HEK293 (cell line): ENCODE results near the gene GBF1.

Experiments
- CTCF ChIA-PET: fragments of 350-600 bp; formaldehyde crosslinking; extraction: SDS; loops from one replicate; lab custom pipeline; 2021; ENCODE audit warnings: antibody characterized with exemption; lab: Yijun Ruan, JAX
- POLR2A ChIA-PET: fragments of 300-600 bp; formaldehyde crosslinking; extraction: SDS; loops from one replicate; lab custom pipeline; 2020; ENCODE audit warnings: antibody characterized with exemption, inconsistent platforms; lab: Yijun Ruan, JAX
- H3K27ac ChIP-seq: fragments of 200-500 bp; sonication (Bioruptor generic); 2 replicates; pipeline ENCODE4 v1.5.1; 2014; ENCODE audit warnings: low read depth, low read length, control low read depth, inconsistent platforms; ENCODE audit errors: extremely low read depth
- H3K36me3 ChIP-seq, 2 experiments: fragments of 200-500 bp in 1 of 2; sonication (Bioruptor generic) in 1 of 2; 1 replicate in 1 of 2; 2 replicates in 1 of 2; pipeline ENCODE4 v1.5.1; 2014 to 2017; ENCODE audit warnings: inconsistent platforms in 2 of 2, low read length in 2 of 2; ENCODE audit not compliant: control insufficient read depth in 2 of 2, insufficient read depth in 1 of 2
- H3K4me1 ChIP-seq: fragments of 200-500 bp; sonication (Bioruptor generic); 2 replicates; pipeline ENCODE4 v1.5.1; 2014; ENCODE audit warnings: mild to moderate bottlenecking, low read length, inconsistent platforms; ENCODE audit not compliant: control insufficient read depth, insufficient read depth
- H3K4me3 ChIP-seq: 2 replicates; pipeline ENCODE4 v1.5.1; 2011; ENCODE audit warnings: low read depth, mild to moderate bottlenecking, control low read depth, low read length, moderate library complexity
- H3K9me3 ChIP-seq: fragments of 200-500 bp; sonication (Bioruptor generic); 2 replicates; pipeline ENCODE4 v1.5.1; 2014; ENCODE audit warnings: low read depth, low read length, inconsistent platforms; ENCODE audit not compliant: control insufficient read depth, insufficient read depth
- EGR2 ChIP-seq: fragments of 450-650 bp; formaldehyde crosslinking; IDR thresholded peaks from 2 replicates; pipeline ENCODE4 v1.5.1; 2016; ENCODE audit warnings: low read depth, missing biosample characterization, missing genetic modification characterization
- ELK4 ChIP-seq: IDR thresholded peaks from 2 replicates; pipeline ENCODE4 v1.6.1; 2011; ENCODE audit warnings: mild to moderate bottlenecking, low read depth, low read length, borderline replicate concordance
- GLIS1 ChIP-seq: fragments of 450-650 bp; formaldehyde crosslinking; IDR thresholded peaks from 2 replicates; pipeline ENCODE4 v1.5.1; 2016; ENCODE audit warnings: missing biosample characterization, missing genetic modification characterization
- TRIM28 ChIP-seq: IDR thresholded peaks from 2 replicates; pipeline ENCODE4 v1.6.1; 2011; ENCODE audit warnings: low read length, control low read depth, borderline replicate concordance
- WT1 ChIP-seq: fragments of 450-650 bp; formaldehyde crosslinking; IDR thresholded peaks from 2 replicates; pipeline ENCODE4 v1.5.1; 2016; ENCODE audit warnings: missing biosample characterization, missing genetic modification characterization
- YY2 ChIP-seq: fragments of 450-650 bp; formaldehyde crosslinking; IDR thresholded peaks from 2 replicates; pipeline ENCODE4 v1.5.1; 2016; ENCODE audit warnings: missing biosample characterization, missing genetic modification characterization
- ZFP3 ChIP-seq: fragments of 450-650 bp; formaldehyde crosslinking; IDR thresholded peaks from 2 replicates; pipeline ENCODE4 v1.5.1; 2016; ENCODE audit warnings: low read depth, missing biosample characterization, missing genetic modification characterization
- ZNF112 ChIP-seq: fragments of 450-650 bp; formaldehyde crosslinking; IDR thresholded peaks from 2 replicates; pipeline ENCODE4 v1.5.0; 2017; ENCODE audit warnings: missing biosample characterization, missing genetic modification characterization
- ZNF138 ChIP-seq: fragments of 450-650 bp; formaldehyde crosslinking; IDR thresholded peaks from 2 replicates; pipeline ENCODE4 v1.5.1; 2016; ENCODE audit warnings: missing biosample characterization, missing genetic modification characterization, borderline replicate concordance
- ZNF148 ChIP-seq: fragments of 450-650 bp; formaldehyde crosslinking; IDR thresholded peaks from 2 replicates; pipeline ENCODE4 v1.5.0; 2017; ENCODE audit warnings: missing biosample characterization, missing genetic modification characterization, borderline replicate concordance
- ZNF157 ChIP-seq: fragments of 450-650 bp; formaldehyde crosslinking; IDR thresholded peaks from 2 replicates; pipeline ENCODE4 v1.5.1; 2016; ENCODE audit warnings: missing biosample characterization, missing genetic modification characterization
- ZNF324 ChIP-seq: fragments of 450-650 bp; formaldehyde crosslinking; IDR thresholded peaks from 2 replicates; pipeline ENCODE4 v1.5.1; 2016; ENCODE audit warnings: missing biosample characterization, missing genetic modification characterization
- ZNF350 ChIP-seq: fragments of 450-650 bp; formaldehyde crosslinking; IDR thresholded peaks from 2 replicates; pipeline ENCODE4 v1.5.0; 2017; ENCODE audit warnings: missing biosample characterization, mild to moderate bottlenecking, missing genetic modification characterization
- ZNF394 ChIP-seq: fragments of 450-650 bp; formaldehyde crosslinking; IDR thresholded peaks from 2 replicates; pipeline ENCODE4 v1.5.1; 2016; ENCODE audit warnings: missing biosample characterization, missing genetic modification characterization, mild to moderate bottlenecking, moderate library complexity, borderline replicate concordance
- ZNF560 ChIP-seq: fragments of 450-650 bp; formaldehyde crosslinking; IDR thresholded peaks from 2 replicates; pipeline ENCODE4 v1.5.1; 2017; ENCODE audit warnings: missing biosample characterization, missing genetic modification characterization, borderline replicate concordance
- ZNF600 ChIP-seq: fragments of 450-650 bp; formaldehyde crosslinking; IDR thresholded peaks from 2 replicates; pipeline ENCODE4 v1.5.1; 2016; ENCODE audit warnings: missing biosample characterization, missing genetic modification characterization
- ZNF623 ChIP-seq: fragments of 450-650 bp; formaldehyde crosslinking; IDR thresholded peaks from 2 replicates; pipeline ENCODE4 v1.5.1; 2016; ENCODE audit warnings: missing biosample characterization, missing genetic modification characterization
- ZNF629 ChIP-seq: fragments of 450-650 bp; formaldehyde crosslinking; IDR thresholded peaks from 2 replicates; pipeline ENCODE4 v1.5.1; 2017; ENCODE audit warnings: missing biosample characterization, missing genetic modification characterization
- ZNF830 ChIP-seq: fragments of 450-650 bp; IDR thresholded peaks from 2 replicates; pipeline ENCODE4 v1.5.0; 2018; ENCODE audit warnings: missing biosample characterization, missing genetic modification characterization, low read depth, mild to moderate bottlenecking, moderate library complexity
- ZNF843 ChIP-seq: fragments of 450-650 bp; formaldehyde crosslinking; IDR thresholded peaks from 2 replicates; pipeline ENCODE4 v1.5.1; 2016; ENCODE audit warnings: missing biosample characterization, missing genetic modification characterization
- ZSCAN16 ChIP-seq: fragments of 450-650 bp; formaldehyde crosslinking; IDR thresholded peaks from 2 replicates; pipeline ENCODE4 v1.5.1; 2016; ENCODE audit warnings: missing biosample characterization, missing genetic modification characterization
- ZXDB ChIP-seq: fragments of 450-650 bp; formaldehyde crosslinking; IDR thresholded peaks from 2 replicates; pipeline ENCODE4 v1.5.1; 2016; ENCODE audit warnings: missing biosample characterization, missing genetic modification characterization
- TF ChIP-seq, protein P1 (sequence below): fragments of 450-650 bp; formaldehyde crosslinking; conservative IDR thresholded peaks from 2 replicates; pipeline ENCODE4 v1.5.1; 2016; ENCODE audit warnings: low read depth, missing biosample characterization, missing genetic modification characterization
- TF ChIP-seq, protein P2 (sequence below): fragments of 450-650 bp; formaldehyde crosslinking; IDR thresholded peaks from 2 replicates; pipeline ENCODE4 v1.5.1; 2017; ENCODE audit warnings: missing biosample characterization, mild to moderate bottlenecking, missing genetic modification characterization, moderate library complexity

GBF1 gene, protein sequence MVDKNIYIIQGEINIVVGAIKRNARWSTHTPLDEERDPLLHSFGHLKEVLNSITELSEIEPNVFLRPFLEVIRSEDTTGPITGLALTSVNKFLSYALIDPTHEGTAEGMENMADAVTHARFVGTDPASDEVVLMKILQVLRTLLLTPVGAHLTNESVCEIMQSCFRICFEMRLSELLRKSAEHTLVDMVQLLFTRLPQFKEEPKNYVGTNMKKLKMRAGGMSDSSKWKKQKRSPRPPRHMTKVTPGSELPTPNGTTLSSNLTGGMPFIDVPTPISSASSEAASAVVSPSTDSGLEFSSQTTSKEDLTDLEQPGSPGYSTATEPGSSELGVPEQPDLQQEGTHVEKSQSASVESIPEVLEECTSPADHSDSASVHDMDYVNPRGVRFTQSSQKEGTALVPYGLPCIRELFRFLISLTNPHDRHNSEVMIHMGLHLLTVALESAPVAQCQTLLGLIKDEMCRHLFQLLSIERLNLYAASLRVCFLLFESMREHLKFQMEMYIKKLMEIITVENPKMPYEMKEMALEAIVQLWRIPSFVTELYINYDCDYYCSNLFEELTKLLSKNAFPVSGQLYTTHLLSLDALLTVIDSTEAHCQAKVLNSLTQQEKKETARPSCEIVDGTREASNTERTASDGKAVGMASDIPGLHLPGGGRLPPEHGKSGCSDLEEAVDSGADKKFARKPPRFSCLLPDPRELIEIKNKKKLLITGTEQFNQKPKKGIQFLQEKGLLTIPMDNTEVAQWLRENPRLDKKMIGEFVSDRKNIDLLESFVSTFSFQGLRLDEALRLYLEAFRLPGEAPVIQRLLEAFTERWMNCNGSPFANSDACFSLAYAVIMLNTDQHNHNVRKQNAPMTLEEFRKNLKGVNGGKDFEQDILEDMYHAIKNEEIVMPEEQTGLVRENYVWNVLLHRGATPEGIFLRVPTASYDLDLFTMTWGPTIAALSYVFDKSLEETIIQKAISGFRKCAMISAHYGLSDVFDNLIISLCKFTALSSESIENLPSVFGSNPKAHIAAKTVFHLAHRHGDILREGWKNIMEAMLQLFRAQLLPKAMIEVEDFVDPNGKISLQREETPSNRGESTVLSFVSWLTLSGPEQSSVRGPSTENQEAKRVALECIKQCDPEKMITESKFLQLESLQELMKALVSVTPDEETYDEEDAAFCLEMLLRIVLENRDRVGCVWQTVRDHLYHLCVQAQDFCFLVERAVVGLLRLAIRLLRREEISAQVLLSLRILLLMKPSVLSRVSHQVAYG (N-terminal part only)

GRCh38 chr10:102245082-102245931 lies at the start of gene GBF1:
Gene GBF1, plus strand, starts transcription at chr10:102245532. Its CDS starts 13,407 bp downstream, at chr10:102258939.
- Histone ChIP-seq H3K4me3 (peak within 1 kb of the TSS; percentile 60), H3K9me3 (no peaks in the 10 kb centered on the region), H3K36me3 (peaks cover 0 to 12% of the 10 kb centered on the region in 2 experiments; a peak in 2 of 3 replicates), H3K27ac (peak within 1 kb of the TSS; percentile 56), H3K4me1 (peaks cover 21% of the 10 kb centered on the region)
- ChIA-PET CTCF (interaction anchor here (0.6 to 4.3 kb wide), 12 partner anchors 10 to 339 kb away, joined by 3 to 28 read pairs (median 3); no protein-coding TSS in a partner anchor), POLR2A (interaction anchor here (0.5 to 1.6 kb wide), 14 partner anchors 10 to 380 kb away, joined by 3 to 9 read pairs (median 4); no protein-coding TSS in a partner anchor)
- TF ChIP-seq EGR2 (tag by site-specific recombination) (no peak), ZNF629 (tag by site-specific recombination) (peak; percentile 75), ZNF324 (tag by site-specific recombination) (no peak; the same call in 1 of the 2 replicates), ZNF138 (tag by site-specific recombination) (no peak), TRIM28 (no peak), ELK4 (no peak), ZFP3 (tag by site-specific recombination) (no peak), ZNF600 (tag by site-specific recombination) (peak; percentile 72), ZNF350 (no peak), ZXDB (tag by site-specific recombination) (peak; percentile 85), ZNF112 (tag by site-specific recombination) (no peak), ZNF560 (tag by site-specific recombination) (no peak), ZNF157 (no peak), ZNF623 (no peak), ZNF830 (no peak), ZNF394 (tag by site-specific recombination) (no peak), GLIS1 (tag by site-specific recombination) (no peak), YY2 (peak; percentile 86), WT1 (peak; percentile 47), ZSCAN16 (tag by site-specific recombination) (no peak), ZNF148 (tag by site-specific recombination) (no peak), ZNF843 (tag by site-specific recombination) (peak; percentile 54; the same call in 1 of the 2 replicates)
- TF ChIP-seq, protein P1, sequence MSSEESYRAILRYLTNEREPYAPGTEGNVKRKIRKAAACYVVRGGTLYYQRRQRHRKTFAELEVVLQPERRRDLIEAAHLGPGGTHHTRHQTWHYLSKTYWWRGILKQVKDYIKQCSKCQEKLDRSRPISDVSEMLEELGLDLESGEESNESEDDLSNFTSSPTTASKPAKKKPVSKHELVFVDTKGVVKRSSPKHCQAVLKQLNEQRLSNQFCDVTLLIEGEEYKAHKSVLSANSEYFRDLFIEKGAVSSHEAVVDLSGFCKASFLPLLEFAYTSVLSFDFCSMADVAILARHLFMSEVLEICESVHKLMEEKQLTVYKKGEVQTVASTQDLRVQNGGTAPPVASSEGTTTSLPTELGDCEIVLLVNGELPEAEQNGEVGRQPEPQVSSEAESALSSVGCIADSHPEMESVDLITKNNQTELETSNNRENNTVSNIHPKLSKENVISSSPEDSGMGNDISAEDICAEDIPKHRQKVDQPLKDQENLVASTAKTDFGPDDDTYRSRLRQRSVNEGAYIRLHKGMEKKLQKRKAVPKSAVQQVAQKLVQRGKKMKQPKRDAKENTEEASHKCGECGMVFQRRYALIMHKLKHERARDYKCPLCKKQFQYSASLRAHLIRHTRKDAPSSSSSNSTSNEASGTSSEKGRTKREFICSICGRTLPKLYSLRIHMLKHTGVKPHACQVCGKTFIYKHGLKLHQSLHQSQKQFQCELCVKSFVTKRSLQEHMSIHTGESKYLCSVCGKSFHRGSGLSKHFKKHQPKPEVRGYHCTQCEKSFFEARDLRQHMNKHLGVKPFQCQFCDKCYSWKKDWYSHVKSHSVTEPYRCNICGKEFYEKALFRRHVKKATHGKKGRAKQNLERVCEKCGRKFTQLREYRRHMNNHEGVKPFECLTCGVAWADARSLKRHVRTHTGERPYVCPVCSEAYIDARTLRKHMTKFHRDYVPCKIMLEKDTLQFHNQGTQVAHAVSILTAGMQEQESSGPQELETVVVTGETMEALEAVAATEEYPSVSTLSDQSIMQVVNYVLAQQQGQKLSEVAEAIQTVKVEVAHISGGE (tag by site-specific recombination): peak; percentile 95
- TF ChIP-seq, protein P2, sequence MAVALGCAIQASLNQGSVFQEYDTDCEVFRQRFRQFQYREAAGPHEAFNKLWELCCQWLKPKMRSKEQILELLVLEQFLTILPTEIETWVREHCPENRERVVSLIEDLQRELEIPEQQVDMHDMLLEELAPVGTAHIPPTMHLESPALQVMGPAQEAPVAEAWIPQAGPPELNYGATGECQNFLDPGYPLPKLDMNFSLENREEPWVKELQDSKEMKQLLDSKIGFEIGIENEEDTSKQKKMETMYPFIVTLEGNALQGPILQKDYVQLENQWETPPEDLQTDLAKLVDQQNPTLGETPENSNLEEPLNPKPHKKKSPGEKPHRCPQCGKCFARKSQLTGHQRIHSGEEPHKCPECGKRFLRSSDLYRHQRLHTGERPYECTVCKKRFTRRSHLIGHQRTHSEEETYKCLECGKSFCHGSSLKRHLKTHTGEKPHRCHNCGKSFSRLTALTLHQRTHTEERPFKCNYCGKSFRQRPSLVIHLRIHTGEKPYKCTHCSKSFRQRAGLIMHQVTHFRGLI: no peak; the same call in 1 of the 2 replicates
